NK-92 (cell line): ENCODE measurements around the gene PIK3R5.
"Not testable (repeated sequence)": the region's sequence is repeated elsewhere in the genome, so short reads cannot be mapped to it uniquely, and the experiment has no call there.

ENCODE experiments used
- DNase-seq: peaks from one replicate; lab custom pipeline; 2025; ENCODE audit not compliant: unreplicated experiment; lab: John Stamatoyannopoulos, UW

PIK3R5 gene

DNA sequence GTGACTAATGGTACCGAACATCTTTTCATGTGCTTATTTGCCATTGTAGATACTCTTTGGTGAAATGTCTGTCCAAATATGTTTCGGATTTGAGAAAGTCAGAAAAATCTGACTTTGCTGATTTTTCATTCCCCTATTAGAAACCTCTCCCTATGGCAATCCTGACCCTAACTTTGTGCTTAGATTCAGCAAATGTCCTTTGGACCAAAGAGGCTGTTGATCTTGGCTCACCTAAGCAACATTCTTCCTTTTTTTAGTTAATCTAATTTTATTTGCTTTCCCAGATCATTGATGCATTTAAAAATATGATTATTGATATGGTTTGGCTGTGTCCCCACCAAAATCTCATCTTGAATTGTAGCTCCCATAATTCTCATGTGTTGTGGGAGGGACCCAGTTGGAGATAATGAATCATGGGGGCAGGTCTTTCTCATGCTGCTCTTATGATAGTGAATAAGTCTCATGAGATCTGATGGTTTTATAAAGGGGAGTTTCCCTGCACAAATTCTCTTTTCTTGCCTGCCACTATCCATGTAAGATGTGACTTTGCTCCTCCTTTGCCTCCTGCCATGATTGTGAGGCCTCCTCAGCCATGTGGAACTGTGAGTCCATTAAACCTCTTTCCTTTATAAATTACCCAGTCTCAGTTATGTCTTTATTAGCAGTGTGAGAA, 22.9 kb upstream of the PIK3R5 start:
- DNase-seq, result not testable (repeated sequence)

DNA sequence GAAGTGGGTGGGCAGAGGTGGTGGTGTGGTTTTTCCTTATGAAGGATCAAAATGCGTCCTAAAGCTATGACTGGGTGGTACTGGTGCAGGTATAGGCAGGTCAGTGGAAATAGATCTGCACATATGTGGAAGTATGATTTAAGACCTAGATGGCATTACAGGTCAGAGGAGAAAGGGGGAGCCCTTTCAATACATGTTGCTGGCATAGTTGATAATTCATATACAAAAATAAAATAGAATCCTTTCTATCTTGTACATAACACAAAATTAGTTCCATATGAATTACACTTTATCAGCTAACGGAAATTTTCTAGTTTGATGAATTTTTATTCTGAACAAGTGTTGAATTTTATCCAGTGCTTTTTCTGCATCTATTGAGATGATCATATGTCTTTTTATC, 20.8 kb upstream of the PIK3R5 start:
- DNase-seq, result no peak

DNA sequence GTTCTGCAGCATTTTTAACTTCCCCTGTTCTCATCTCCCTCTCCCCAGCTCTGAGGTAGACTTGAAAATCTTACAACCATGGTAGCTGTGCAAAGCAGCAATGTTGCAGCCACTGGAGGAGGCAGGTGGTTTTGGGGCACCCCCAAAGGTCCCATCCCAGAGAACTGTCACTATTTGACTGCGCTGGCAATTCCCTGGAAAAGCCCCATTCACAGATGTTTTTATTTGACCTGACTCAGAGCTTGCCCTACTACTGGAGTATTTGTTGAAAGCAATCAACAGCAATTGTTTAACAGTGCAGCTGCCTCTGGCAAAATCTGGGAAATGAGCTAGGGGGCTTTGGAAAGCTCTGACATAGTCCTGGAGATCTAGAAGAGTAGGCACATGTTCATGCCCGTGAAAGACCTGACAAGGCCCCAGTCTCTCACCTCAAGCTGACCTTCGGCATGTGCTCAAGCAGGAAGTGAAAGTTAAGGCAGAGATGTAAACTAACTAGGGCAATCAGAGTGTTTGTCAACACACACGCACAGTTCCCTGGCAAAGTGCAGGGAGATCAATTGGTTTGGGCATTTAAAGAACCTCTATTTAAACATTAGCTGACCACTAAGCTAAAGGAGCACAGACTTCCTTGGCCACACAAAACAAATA, 19.7 kb upstream of the PIK3R5 start:
- DNase-seq, result no peak

DNA sequence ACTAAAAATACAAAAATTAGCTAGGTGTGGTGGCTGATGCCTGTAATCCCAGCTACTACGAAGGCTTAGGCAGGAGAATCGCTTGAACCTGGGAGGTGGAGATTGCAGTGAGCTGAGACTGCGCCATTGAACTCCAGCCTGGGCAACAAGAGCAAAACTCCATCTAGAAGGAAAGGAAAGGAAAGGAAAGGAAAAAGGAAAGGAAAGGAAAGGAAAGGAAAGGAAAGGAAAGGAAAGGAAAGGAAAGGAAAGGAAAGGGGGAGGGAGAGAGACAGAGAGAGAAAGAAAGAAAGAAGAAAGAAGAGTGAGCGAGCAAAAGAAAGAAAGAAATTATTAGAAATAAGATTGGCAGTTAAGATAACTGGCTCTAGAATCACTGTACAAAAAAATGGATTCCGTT, 18.7 kb upstream of the PIK3R5 start:
- not testable (repeated sequence) for DNase-seq

DNA sequence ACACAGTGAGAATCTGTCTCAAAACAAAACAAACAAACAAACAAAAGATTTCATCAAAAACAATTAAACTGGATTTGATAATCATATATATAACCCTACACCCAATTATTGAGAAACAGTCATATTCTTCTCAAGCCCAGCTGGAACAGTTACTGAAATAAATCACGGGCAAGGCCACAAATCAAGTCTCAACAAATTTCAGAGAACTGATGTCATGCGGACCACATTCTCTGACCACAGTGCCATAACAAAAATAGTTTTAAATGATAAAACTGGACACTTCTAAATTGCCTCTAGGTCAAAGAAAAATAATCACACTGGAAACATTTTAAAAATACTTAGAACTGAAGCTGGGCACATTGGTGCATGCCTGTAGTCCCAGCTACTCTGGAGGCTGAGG, 15.9 kb upstream of the PIK3R5 start:
- no peak for DNase-seq

DNA sequence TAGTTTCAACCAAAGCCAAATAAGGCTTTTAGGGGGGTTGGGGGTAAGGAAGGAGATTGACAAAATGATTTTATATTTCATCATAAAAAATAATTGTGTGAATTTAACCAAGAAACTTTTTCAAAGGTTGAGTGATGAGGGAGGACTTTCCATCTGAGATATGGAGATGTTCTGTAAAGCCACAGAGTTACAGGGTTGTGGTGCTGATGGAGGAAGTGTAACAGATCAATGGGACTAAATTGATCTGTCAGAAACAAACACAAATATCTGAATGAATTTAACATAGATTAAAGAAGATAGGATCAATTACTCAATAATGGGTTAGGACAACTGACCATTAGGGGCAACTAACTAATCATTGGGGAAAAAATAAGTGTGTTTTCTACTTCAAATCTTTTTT, 14.2 kb upstream of the PIK3R5 start:
- DNase-seq, result no peak

DNA sequence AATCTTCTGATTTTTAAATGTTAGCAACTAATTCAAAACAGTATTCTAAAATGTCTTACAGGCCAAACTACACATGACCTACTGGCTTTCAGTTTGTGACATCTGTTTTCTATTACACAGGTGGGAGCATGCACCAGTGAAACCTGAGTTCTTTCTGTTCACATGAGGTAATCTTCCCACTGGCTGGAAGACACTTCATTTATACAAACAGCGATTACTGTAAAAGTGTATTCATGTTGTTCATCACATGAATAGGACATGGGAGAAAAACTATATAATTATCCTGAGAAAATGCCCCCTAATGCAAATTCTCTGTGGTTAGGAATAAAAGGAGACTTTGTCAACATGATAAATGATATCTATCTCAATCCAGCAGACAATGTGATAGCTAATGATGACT, 11.1 kb upstream of the PIK3R5 start:
- no peak for DNase-seq

DNA sequence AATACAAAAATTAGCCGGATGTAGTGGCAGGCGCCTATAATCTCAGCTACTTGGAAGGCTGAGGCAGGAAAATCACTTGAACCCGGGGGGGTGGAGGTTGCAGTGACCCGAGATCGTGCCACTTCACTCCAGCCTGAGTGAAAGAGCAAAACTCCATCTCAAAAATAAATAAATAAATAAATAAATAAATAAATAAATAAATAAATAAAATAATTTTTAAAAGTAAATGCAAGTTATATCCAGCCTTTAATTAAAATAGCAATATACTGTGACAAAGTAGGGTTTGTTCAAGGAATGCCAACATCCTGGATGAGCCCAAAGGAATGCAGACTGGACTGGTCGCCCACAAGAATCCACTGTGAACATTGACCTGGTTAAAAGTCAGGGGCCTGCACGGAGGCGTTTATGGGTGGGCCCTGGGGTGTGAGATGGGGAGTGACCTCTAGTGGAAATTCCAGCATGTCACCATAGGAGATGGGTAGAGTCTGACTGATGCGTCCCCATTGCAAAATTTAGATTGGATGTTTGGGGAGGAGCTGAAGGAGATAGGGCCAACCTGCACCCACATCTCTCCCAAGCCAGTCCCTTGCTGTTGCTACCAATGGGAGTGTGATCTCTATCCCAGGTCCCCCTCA, 9.7 kb upstream of the PIK3R5 start:
- no peak for DNase-seq

DNA sequence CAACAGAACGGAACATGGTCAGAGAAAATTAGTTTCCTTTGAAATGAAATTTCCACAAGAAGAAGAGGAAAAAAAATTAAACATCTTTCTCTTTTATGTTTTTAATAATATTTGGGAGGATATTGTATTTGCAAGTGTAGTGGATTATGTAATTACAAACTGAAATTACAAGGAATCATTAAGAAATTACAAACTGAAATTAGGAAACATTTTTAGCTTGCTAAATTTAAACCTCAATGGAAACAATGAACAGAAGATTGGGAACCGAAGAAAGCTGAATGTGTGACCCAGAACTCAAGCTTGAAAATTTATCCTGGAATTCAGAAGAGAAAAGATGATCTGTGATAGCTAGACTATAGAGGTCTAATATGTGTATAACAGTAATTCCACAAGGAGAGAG, 4.4 kb upstream of the PIK3R5 start:
- no peak for DNase-seq

DNA sequence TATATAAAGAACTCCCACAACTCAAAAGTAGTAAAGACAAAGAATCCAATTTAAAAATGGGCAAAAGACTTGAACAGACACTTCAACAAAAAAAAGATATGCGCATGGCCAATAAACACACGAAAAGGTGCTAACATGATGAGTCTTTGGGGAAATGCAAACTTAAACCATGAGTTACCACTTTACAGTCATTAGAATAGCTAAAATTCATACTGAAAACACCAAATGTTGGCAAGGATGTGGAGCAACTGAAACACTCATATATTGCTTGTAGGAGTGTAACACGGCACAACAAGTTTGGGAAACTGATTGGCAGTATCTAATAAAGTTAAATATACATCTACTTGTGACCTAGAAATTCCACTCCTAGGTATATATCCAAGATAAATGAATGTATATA, 3.0 kb upstream of the PIK3R5 start:
- DNase-seq, result no peak

DNA sequence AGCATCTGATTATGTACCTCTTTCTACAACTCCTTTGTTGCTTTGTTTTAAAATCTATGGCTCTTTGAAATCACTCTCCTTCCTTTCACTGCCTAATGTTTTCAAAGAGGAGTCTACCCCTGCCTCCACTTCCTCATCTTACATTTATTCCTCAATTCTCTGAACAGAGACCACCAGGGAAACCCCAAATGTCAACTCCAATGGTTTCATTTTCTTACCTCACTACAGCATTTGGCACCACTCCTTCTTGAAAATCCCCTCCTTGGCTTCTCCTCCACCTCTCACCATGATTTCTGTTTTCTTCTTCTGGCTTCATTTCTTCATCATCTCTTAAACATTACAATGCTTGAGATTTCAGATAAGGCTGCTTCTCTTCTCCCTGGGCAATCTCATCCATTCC, 2.4 kb upstream of the PIK3R5 start:
- DNase-seq, result no peak

DNA sequence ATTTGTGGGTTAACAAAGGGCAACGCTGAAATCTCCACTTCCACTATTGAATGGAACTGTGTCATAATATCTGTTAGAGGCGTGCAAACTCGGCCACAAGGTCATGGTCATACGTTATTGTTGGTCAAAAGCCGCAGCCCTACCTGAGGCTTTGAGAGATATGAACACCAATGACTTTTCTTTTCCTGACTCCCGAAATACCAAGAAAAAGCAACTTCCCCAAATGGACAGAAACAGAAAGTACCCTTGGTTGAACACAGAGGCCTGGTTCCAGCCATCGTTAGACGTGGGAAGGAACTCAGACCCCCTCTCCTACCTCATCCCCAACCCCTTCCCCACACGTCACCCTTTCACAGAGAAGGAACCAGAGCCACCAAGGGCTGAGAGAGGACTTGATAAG, 1.4 kb upstream of the PIK3R5 start:
- DNase-seq, result no peak

DNA sequence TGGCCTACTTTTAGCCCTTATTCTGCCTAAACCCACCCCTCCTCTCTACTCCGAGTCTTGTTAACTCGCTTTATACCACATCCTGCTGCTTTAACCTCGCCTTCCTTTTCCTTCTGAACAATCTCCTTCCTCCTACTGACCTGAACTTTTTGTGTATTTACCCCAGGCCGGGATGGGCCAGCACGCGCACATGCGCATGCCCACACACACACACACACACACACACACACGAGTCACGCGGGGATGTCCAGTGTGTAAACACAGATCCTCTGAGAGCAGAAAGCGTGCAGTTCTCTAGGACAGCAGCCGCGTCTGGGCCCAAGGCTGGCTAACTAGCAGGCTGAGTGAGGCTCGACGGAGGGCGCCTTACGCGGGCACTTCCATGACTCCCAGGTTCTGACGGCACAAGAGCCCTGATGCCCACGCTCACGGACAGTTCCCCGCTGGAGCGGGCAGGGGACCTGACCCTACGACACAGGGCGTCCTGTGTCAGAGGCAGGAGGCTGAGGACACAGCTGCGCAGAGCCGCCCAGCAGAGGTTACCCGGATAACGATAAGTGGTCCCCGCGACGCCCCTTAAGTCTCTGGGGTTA, 610 bp downstream of the PIK3R5 start:
- no peak for DNase-seq

DNA sequence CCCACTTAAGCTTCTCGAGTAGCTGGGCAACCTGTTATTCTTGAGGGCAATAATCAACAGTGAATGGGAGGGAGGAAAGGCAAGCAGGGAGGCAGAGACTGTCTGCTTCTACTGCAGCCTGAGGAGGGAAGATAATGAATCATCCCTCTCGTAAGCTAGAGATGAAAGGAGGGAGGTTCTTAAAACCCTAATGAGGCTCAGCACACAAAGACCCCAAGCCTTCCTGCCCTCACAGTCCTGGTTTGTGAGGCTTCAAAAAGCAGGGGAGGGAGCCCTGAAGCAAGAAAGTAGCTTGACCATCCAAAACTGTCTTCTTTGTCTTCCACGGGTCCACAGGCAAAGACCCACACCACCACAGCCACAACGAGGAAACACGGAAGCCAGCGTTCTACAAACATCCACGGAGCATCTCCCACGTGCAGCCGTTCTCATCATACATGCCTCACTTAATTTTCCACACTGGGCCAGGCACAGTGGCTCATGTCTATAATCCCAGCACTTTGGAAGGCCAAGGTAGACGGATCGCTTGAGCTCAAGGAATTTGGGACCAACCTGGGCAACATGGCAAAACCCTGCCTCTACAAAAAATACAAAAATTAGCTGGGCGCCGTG, 1.8 kb downstream of the PIK3R5 start:
- DNase-seq, result no peak

DNA sequence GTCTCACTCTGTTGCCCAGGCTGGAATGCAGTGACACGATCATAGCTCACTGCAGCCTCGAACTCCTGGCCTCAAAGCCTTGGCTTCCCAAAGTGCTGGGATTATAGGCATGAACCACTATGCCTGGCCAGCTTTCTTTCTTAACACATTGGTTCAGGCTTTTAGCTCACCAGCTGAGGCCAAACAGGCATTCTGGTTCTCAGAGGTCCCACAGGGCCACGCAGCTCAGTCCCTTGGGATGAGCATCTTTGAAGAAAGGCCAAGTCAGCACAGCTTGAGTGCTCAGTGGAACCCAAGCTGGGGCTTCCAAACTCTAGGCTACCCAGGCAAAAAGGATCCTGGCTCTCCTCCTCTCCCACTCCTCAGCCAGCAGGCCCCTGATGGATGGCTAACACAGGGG, 2.5 kb downstream of the PIK3R5 start:
- DNase-seq, result no peak

DNA sequence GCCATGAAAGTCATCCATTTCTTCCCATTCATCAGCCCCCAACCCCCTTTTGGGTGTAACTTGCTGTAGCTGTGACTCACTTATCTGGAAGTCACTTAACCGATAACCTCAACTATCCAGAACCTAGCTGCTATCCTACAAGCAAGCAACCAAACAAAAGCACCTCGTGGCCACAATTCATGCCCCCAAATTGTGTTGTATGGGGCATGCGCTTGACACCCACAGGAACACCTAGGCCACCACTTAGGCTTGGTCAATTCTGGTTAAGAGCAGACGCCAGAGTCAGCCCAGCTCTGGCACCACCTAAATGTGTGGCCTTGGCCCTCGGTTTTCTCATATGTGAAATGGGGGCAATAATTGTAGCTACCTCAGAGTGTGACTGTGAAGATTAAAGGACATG, 3.7 kb downstream of the PIK3R5 start:
- no peak for DNase-seq

DNA sequence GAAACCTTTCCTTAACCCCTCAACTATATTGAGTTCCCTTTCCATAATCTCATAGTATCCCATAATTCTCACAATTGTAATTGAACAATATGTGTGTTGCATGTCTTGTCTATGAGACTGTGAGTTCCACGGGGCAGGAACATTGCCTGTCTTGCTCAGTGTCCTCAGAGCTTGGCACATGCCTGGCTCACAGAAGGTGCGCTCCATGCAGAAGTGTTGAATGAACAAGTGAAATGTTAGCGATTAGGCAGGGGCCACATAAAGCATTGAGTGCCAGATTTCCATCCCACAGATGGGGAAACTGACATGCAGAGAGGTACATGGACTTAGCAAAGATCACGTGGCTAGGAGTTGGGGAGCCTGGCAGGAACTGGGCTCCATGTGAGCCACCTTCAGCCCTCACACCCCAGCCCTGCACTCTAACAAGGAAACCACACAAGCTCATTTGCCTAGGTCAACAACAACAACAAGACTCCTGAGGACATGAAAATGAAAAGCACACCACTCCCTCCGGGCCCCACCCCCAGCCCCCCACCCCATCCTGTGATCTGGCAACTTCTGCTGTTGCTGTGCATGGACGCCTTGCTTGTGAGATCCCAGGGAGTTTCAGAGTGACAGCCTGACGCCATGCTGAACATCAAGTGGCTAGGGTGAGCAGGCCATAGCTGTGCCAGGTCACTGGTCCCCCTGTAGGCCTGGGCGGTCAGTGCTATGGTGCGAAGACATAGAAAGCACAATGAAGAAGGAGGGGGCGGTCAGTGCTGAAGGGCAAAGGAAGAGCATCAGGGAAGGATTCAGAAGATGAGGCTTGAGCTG, 5.0 kb downstream of the PIK3R5 start:
- DNase-seq, result no peak

DNA sequence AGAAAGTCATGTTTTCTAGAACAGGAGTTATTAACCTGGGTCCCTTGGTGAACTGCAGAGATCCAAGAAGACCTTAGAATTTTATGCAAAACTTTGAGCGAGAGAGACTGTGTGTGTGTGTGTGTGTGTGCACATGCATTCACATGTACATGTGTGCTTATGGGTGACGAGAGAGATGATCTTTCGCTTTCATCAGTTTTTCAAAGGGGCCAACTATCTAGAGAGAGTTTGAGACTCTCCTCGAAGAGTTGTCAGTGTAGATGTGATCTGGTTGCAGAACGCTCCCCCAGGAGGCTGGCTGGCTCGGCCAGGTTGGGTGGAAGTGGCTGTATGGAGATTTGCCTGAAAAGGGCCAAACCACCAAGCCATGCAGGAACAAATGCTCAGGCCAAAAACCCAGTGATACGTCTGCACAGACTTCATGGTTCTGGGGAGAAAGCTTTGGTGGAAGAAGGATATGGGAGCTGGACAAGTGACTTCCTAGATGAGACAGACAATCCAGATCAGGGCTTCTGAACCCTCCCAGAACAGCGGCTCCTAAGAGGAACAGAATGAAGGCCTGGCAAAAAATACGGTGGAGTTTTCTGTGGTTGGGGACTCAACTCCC, 6.1 kb downstream of the PIK3R5 start:
- DNase-seq, result no peak

DNA sequence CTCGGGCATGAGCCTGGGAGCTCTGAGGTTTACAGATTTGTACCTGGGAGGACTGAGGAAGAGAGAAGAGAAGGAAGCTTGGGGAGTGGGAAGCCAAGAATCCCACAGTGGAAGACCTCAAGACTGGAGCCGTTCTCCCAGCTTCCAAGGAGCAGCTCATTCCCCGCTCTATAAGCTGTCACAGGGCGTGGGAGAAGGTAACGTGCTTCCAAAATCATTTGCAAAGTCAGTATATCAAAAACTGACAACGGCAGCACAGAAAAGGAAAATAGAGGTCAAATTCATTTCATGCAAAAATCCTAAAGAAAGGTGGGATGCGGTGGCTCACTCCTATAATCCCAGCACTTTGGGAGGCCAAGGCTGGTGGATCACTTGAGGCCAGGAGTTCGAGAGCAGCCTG, 7.8 kb downstream of the PIK3R5 start:
- no peak for DNase-seq

DNA sequence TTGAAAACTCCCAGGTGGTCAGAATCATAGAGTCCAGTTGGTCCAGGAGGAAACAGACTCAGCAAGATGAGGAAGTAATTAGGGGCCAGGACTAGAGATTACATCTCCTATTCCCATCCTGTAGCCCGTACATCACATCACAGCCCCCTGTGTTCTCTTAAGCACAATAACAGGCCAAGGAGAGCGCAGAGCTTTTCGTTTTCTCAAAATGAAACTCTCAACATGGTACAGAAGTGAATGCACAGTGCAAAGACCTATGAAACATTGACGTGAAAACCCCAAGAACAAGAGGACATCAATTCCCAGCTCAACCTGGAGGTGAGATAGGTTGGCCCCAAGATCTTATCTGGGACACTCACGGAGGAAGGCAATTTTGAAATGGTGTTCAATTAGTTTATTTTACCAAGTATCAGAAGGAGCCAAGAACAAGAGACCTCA, 9.0 kb downstream of the PIK3R5 start:
- no peak for DNase-seq
